ENCODE measurements around the gene CD180. TPM values are rescaled to one million over a fixed set of nuclear protein-coding genes. Genes with fewer than 3 reads are reported as not detected.

The CD180 gene
- total RNA-seq, 1 experiment from 2014 or later = not detected

GRCh38 chr5:67188274-67189078 lies 8.1 kb downstream of the CD180 start:
- ChIA-PET POLR2A (no interaction called here), CTCF (no interaction called here)
- TF ChIP-seq, protein P1, sequence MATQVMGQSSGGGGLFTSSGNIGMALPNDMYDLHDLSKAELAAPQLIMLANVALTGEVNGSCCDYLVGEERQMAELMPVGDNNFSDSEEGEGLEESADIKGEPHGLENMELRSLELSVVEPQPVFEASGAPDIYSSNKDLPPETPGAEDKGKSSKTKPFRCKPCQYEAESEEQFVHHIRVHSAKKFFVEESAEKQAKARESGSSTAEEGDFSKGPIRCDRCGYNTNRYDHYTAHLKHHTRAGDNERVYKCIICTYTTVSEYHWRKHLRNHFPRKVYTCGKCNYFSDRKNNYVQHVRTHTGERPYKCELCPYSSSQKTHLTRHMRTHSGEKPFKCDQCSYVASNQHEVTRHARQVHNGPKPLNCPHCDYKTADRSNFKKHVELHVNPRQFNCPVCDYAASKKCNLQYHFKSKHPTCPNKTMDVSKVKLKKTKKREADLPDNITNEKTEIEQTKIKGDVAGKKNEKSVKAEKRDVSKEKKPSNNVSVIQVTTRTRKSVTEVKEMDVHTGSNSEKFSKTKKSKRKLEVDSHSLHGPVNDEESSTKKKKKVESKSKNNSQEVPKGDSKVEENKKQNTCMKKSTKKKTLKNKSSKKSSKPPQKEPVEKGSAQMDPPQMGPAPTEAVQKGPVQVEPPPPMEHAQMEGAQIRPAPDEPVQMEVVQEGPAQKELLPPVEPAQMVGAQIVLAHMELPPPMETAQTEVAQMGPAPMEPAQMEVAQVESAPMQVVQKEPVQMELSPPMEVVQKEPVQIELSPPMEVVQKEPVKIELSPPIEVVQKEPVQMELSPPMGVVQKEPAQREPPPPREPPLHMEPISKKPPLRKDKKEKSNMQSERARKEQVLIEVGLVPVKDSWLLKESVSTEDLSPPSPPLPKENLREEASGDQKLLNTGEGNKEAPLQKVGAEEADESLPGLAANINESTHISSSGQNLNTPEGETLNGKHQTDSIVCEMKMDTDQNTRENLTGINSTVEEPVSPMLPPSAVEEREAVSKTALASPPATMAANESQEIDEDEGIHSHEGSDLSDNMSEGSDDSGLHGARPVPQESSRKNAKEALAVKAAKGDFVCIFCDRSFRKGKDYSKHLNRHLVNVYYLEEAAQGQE (IDR thresholded peaks at IDR 0.05; ENCODE audit: insufficient read depth in 1 of 2, low read depth in 2 of 2, low read length in 1 of 2) = no peak
- TF ChIP-seq POLR2AphosphoS5 (IDR thresholded peaks at IDR 0.05; ENCODE audit: low read depth, low read length) (no peak), CTCF (IDR thresholded peaks at IDR 0.05) (no peak), TCF7L2 (IDR thresholded peaks at IDR 0.05; ENCODE audit: low read depth, low read length) (no peak), SIN3A (IDR thresholded peaks at IDR 0.05; ENCODE audit: borderline replicate concordance, insufficient read depth, low read depth, low read length) (no peak)
- intact Hi-C loops (cut with micrococcal nuclease; ENCODE audit: unreplicated experiment) (no loop called here), in situ Hi-C loops (cut with HindIII; ENCODE audit: low pct_unique_long_range_greater_than_20kb, low sequenced_read_pairs) (no loop called here)
- no TSS peak for BruUV-seq (replicated peaks)
- H3K9me3 ChIP-seq (ENCODE audit: control insufficient read depth, insufficient read depth, low read depth, low read length) = no peaks in the 10 kb centered on the region
- no peaks in the 10 kb centered on the region for H3K27me3 ChIP-seq (ENCODE audit: control insufficient read depth, insufficient read depth, low read length)
- H3K36me3 ChIP-seq (ENCODE audit: control insufficient read depth, insufficient read depth, low read length) = no peaks in the 10 kb centered on the region
- H3K27ac ChIP-seq (ENCODE audit: low read length) = no peak overlapping the region
- no peak overlapping the region for H3K4me3 ChIP-seq (ENCODE audit: low read depth in 2 of 2, low read length in 2 of 2)
- H3K4me1 ChIP-seq (ENCODE audit: control insufficient read depth, insufficient read depth, low read length) = no peaks in the 10 kb centered on the region
- DNase-seq (ENCODE audit: low read depth, low spot score) (no peak), ATAC-seq (no peak)

DNA sequence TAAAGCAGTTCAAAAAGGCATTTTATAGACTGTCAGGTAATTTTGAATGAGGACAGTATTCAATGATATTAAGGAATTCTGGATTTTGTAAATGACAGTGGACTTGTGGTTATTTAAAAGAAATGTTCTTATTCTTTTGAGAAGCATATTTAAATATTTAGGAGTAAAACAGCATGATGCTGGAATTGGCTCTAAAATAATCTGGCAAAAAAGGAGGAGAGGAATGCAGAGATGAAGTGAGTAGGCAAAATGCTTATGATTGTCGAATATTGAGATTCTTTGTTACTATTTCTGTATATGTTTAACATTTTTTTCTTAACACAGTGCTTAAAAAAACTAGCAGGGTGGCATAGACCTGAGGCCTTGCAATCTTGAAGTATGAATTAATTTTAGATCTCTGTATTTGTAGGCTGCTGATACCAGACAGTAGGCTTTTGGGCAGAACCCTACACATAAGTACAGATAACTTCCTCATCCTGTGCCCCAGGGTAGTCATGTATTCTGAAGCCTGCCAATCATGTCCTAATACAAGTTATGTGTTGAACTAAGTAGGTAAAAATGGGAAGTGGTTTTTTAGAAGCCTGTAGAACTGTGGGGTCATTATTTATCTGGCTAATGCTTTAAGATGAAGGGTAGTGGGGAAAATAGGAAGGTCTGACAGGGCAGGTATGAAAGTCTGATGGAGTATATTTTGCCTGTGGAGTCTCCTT lies 9.4 kb downstream of the CD180 start:
- Histone ChIP-seq H3K9me3 (ENCODE audit: control insufficient read depth, insufficient read depth, low read depth, low read length) (no peaks in the 10 kb centered on the region), H3K4me1 (ENCODE audit: control insufficient read depth, insufficient read depth, low read length) (no peaks in the 10 kb centered on the region), H3K4me3 (ENCODE audit: low read depth in 2 of 2, low read length in 2 of 2) (no peak overlapping the region), H3K36me3 (ENCODE audit: control insufficient read depth, insufficient read depth, low read length) (no peaks in the 10 kb centered on the region), H3K27ac (ENCODE audit: low read length) (no peak overlapping the region), H3K27me3 (ENCODE audit: control insufficient read depth, insufficient read depth, low read length) (no peaks in the 10 kb centered on the region)
- ChIA-PET CTCF (no interaction called here), POLR2A (no interaction called here)
- ATAC-seq = no peak
- no TSS peak for BruUV-seq (replicated peaks)
- TF ChIP-seq, protein P1 (IDR thresholded peaks at IDR 0.05; ENCODE audit: insufficient read depth in 1 of 2, low read depth in 2 of 2, low read length in 1 of 2) = no peak
- TF ChIP-seq SIN3A (IDR thresholded peaks at IDR 0.05; ENCODE audit: borderline replicate concordance, insufficient read depth, low read depth, low read length) (no peak), POLR2AphosphoS5 (IDR thresholded peaks at IDR 0.05; ENCODE audit: low read depth, low read length) (no peak), TCF7L2 (IDR thresholded peaks at IDR 0.05; ENCODE audit: low read depth, low read length) (no peak), CTCF (IDR thresholded peaks at IDR 0.05) (no peak)
- no peak for DNase-seq (ENCODE audit: low read depth, low spot score)
- intact Hi-C loops (cut with micrococcal nuclease; ENCODE audit: unreplicated experiment) = no loop called here
- in situ Hi-C loops (cut with HindIII; ENCODE audit: low pct_unique_long_range_greater_than_20kb, low sequenced_read_pairs) = no loop called here
